ENCODE measurements around the gene SEPHS2.

DNA sequence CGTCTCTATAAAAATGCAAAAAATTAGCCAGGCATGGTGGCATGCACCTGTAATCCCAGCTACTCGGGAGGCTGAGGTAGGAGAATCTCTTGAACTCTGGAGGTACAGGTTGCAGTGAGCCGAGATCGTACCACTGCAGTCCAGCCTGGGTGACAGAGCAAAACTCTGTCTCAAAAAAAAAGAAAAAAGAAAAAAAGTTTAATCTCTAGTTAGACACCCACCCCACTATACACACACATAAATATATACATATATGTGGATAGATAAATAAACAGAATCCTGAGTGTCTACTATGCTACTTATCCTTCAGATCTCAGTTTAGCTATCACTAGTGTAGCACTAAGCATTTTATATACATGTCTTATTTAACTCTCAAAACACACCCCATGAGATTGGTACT is 45.6 kb upstream of the SEPHS2 start:
- TF ChIP-seq, protein P1, sequence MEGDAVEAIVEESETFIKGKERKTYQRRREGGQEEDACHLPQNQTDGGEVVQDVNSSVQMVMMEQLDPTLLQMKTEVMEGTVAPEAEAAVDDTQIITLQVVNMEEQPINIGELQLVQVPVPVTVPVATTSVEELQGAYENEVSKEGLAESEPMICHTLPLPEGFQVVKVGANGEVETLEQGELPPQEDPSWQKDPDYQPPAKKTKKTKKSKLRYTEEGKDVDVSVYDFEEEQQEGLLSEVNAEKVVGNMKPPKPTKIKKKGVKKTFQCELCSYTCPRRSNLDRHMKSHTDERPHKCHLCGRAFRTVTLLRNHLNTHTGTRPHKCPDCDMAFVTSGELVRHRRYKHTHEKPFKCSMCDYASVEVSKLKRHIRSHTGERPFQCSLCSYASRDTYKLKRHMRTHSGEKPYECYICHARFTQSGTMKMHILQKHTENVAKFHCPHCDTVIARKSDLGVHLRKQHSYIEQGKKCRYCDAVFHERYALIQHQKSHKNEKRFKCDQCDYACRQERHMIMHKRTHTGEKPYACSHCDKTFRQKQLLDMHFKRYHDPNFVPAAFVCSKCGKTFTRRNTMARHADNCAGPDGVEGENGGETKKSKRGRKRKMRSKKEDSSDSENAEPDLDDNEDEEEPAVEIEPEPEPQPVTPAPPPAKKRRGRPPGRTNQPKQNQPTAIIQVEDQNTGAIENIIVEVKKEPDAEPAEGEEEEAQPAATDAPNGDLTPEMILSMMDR (IDR thresholded peaks at IDR 0.05): no peak
- TF ChIP-seq POLR2A (IDR thresholded peaks at IDR 0.05): no peak
